ENCODE results near the gene C4B.
"Not testable (repeated sequence)": the region's sequence is repeated elsewhere in the genome, so short reads cannot be mapped to it uniquely, and the experiment has no call there.

- TF ChIP-seq ZNF24 (IDR thresholded peaks at IDR 0.05); ZNF282 (CRISPR knock-in tag; IDR thresholded peaks at IDR 0.05); POLR2AphosphoS5 (IDR thresholded peaks at IDR 0.05; ENCODE audit: control insufficient read depth, insufficient read depth, low read depth, low read length); HINFP (tag; conservative IDR thresholded peaks at IDR 0.05; ENCODE audit: low read depth); TCF3 (CRISPR knock-in tag; IDR thresholded peaks at IDR 0.05); EP300 (IDR thresholded peaks at IDR 0.05; ENCODE audit: low read length); EGR1 (conservative IDR thresholded peaks at IDR 0.05); PRPF4 (IDR thresholded peaks at IDR 0.05; ENCODE audit: insufficient read depth, low read depth, low read length, poor library complexity, severe bottlenecking); PHF8 (IDR thresholded peaks at IDR 0.05; ENCODE audit: borderline replicate concordance, low read length); NRF1 (conservative IDR thresholded peaks at IDR 0.05 in 1 of 2, IDR thresholded peaks at IDR 0.05 in 1 of 2); PTBP1 (IDR thresholded peaks at IDR 0.05; ENCODE audit: low read depth, low read length); SNAPC5 (CRISPR knock-in tag; IDR thresholded peaks at IDR 0.05); CTCF (IDR thresholded peaks at IDR 0.05 in 2 of 3, conservative IDR thresholded peaks at IDR 0.05 in 1 of 3; ENCODE audit: insufficient read depth in 2 of 3, low read depth in 1 of 3, low read length in 3 of 3); ZHX1 (conservative IDR thresholded peaks at IDR 0.05; ENCODE audit: low read length): not testable (repeated sequence)
These were observed 38.7 kb downstream of the C4B start for GRCh38 chr6:32053314-32053713.

Data from K562 (cell line).